Caco-2 (cell line): Measurements from ENCODE around the gene DNER. TPM values are rescaled to one million over a fixed set of nuclear protein-coding genes. Genes with fewer than 3 reads are reported as not detected.

Source experiments
- BruUV-seq: library from RNA; stranded (reverse); fragments of 400-500 nt; replicated peaks from 2 replicates; lab custom pipeline; 2021; lab: Mats Ljungman, UMichigan
- CTCF ChIA-PET: fragments of 300-600 bp; sonication (Branson Sonifier 250); formaldehyde crosslinking; loops from one replicate; lab custom pipeline; 2022; ENCODE audit warnings: antibody characterized with exemption; lab: Charles Lee
- POLR2A ChIA-PET: fragments of 300-600 bp; sonication (Branson Sonifier 250); formaldehyde crosslinking; loops from one replicate; lab custom pipeline; 2022; ENCODE audit warnings: antibody characterized with exemption; lab: Charles Lee
- DNase-seq, 2 experiments: peaks; one replicate each; pipeline versions ENCODE4 v3.0.0 to v3.0.0-alpha.2; 2020 to 2022
- H3K27me3 ChIP-seq: replicated peaks from 2 replicates; pipeline ENCODE4 v1.6.0; 2011; ENCODE audit warnings: low read length; ENCODE audit not compliant: control insufficient read depth, insufficient read depth
- H3K36me3 ChIP-seq: 2 replicates; pipeline ENCODE4 v1.5.1; 2011; ENCODE audit warnings: low read length; ENCODE audit not compliant: control insufficient read depth, insufficient read depth
- H3K4me1 ChIP-seq: fragments of 250-450 bp; sonication (Bioruptor Pico); 2 replicates; pipeline ENCODE4 v1.5.1; 2020; ENCODE audit warnings: mild to moderate bottlenecking
- H3K4me3 ChIP-seq: 2 replicates; pipeline ENCODE4 v1.5.1; 2011; ENCODE audit warnings: low read depth, mild to moderate bottlenecking, control low read depth, low read length
- H3K9me3 ChIP-seq: fragments of 250-450 bp; sonication (Bioruptor Pico); 2 replicates; pipeline ENCODE4 v1.5.1; 2020; ENCODE audit warnings: mild to moderate bottlenecking, moderate library complexity
- H3K27ac Mint-ChIP-seq: one replicate; pipeline ENCODE4 v1.8.0; 2022; ENCODE audit warnings: mixed read lengths; ENCODE audit not compliant: unreplicated experiment
- H3K27me3 Mint-ChIP-seq: one replicate; pipeline ENCODE4 v1.8.0; 2022; ENCODE audit warnings: mixed read lengths; ENCODE audit not compliant: insufficient read depth, unreplicated experiment
- H3K36me3 Mint-ChIP-seq: one replicate; pipeline ENCODE4 v1.8.0; 2022; ENCODE audit warnings: mild to moderate bottlenecking, mixed read lengths; ENCODE audit not compliant: insufficient read depth, unreplicated experiment
- H3K4me1 Mint-ChIP-seq: one replicate; pipeline ENCODE4 v1.8.0; 2022; ENCODE audit warnings: low read depth, mixed read lengths; ENCODE audit not compliant: unreplicated experiment
- H3K4me3 Mint-ChIP-seq: one replicate; pipeline ENCODE4 v1.8.0; 2022; ENCODE audit warnings: mild to moderate bottlenecking, moderate library complexity, mixed read lengths; ENCODE audit not compliant: unreplicated experiment
- H3K9me3 Mint-ChIP-seq: one replicate; pipeline ENCODE4 v1.8.0; 2022; ENCODE audit warnings: mixed read lengths; ENCODE audit not compliant: unreplicated experiment
- CTCF ChIP-seq, 2 experiments: fragments of 200-600 bp in 1 of 2; IDR thresholded peaks; 1 replicate in 1 of 2; 2 replicates in 1 of 2; pipeline versions ENCODE4 v1.5.1 to v1.8.0; 2011 to 2022; ENCODE audit warnings: antibody characterized with exemption in 1 of 2, control low read depth in 1 of 2, inconsistent platforms in 1 of 2, low read depth in 1 of 2, low read length in 1 of 2, mild to moderate bottlenecking in 1 of 2, moderate library complexity in 1 of 2; ENCODE audit not compliant: insufficient read depth in 1 of 2, severe bottlenecking in 1 of 2, unreplicated experiment in 1 of 2
- intact Hi-C: fragments of 100-400 bp; cut with micrococcal nuclease; formaldehyde crosslinking; loops from one replicate; pipeline ENCODE4 v1.10.0; 2022; ENCODE audit not compliant: unreplicated experiment
- total RNA-seq: library from RNA; stranded (reverse); gene quantifications from 2 replicates; pipeline ENCODE4 v1.2.3, GENCODE V29; 2022

Gene DNER
- total RNA-seq, 1 experiment from 2014 or later = not detected

GRCh38 chr2:229520691-229521096 lies 193.7 kb downstream of the DNER start:
- no peaks in the 10 kb centered on the region for H3K9me3 ChIP-seq
- no peaks in the 10 kb centered on the region for H3K36me3 ChIP-seq
- no peak for TF ChIP-seq CTCF (IDR thresholded peaks at IDR 0.05; ENCODE audit: insufficient read depth in 1 of 2, low read depth in 1 of 2, low read length in 1 of 2, severe bottlenecking in 1 of 2, unreplicated experiment in 1 of 2)
- Mint-ChIP-seq H3K27me3 (no peaks in the 10 kb centered on the region), H3K9me3 (no peaks in the 10 kb centered on the region), H3K4me1 (no peaks in the 10 kb centered on the region), H3K36me3 (no peaks in the 10 kb centered on the region), H3K27ac (no peak overlapping the region), H3K4me3 (no peak overlapping the region)
- DNase-seq = no peak
- CTCF ChIA-PET = no interaction called here
- H3K27me3 ChIP-seq = no peaks in the 10 kb centered on the region; the same call in 1 of the 2 replicates
- POLR2A ChIA-PET = no interaction called here
- no peak overlapping the region for H3K4me3 ChIP-seq
- intact Hi-C loops = no loop called here
- H3K4me1 ChIP-seq = no peaks in the 10 kb centered on the region
- no TSS peak for BruUV-seq

GRCh38 chr2:229519655-229520430 lies 194.5 kb downstream of the DNER start:
- Mint-ChIP-seq H3K36me3 (no peaks in the 10 kb centered on the region), H3K4me3 (no peak overlapping the region), H3K4me1 (no peaks in the 10 kb centered on the region), H3K9me3 (no peaks in the 10 kb centered on the region), H3K27ac (no peak overlapping the region), H3K27me3 (no peaks in the 10 kb centered on the region)
- H3K4me1 ChIP-seq = no peaks in the 10 kb centered on the region
- no peak overlapping the region for H3K4me3 ChIP-seq
- DNase-seq = no peak
- no peak for TF ChIP-seq CTCF (IDR thresholded peaks at IDR 0.05; ENCODE audit: insufficient read depth in 1 of 2, low read depth in 1 of 2, low read length in 1 of 2, severe bottlenecking in 1 of 2, unreplicated experiment in 1 of 2)
- ChIA-PET POLR2A (no interaction called here), CTCF (no interaction called here)
- no peaks in the 10 kb centered on the region; the same call in 1 of the 2 replicates for H3K27me3 ChIP-seq
- intact Hi-C loops = no loop called here
- no TSS peak for BruUV-seq
- H3K36me3 ChIP-seq = no peaks in the 10 kb centered on the region
- no peaks in the 10 kb centered on the region for H3K9me3 ChIP-seq

GRCh38 chr2:229514273-229514895 lies 200.0 kb downstream of the DNER start:
- Mint-ChIP-seq H3K4me1 (no peaks in the 10 kb centered on the region), H3K27me3 (peaks cover 7% of the 10 kb centered on the region), H3K27ac (no peak overlapping the region), H3K36me3 (no peaks in the 10 kb centered on the region), H3K4me3 (no peak overlapping the region), H3K9me3 (no peaks in the 10 kb centered on the region)
- no peak overlapping the region for H3K4me3 ChIP-seq
- H3K9me3 ChIP-seq = no peaks in the 10 kb centered on the region
- no peaks in the 10 kb centered on the region for H3K4me1 ChIP-seq
- no peaks in the 10 kb centered on the region for H3K36me3 ChIP-seq
- no peak for TF ChIP-seq CTCF (IDR thresholded peaks at IDR 0.05; ENCODE audit: insufficient read depth in 1 of 2, low read depth in 1 of 2, low read length in 1 of 2, severe bottlenecking in 1 of 2, unreplicated experiment in 1 of 2)
- intact Hi-C loops = no loop called here
- H3K27me3 ChIP-seq = no peaks in the 10 kb centered on the region
- no TSS peak for BruUV-seq
- no peak for DNase-seq
- ChIA-PET POLR2A (no interaction called here), CTCF (no interaction called here)
